NB4 (cell line): ENCODE data around the gene TRAPPC2L.
A peak's percentile ranks its signal among the peaks of the same experiment; 100 is the strongest.

Source experiments
- CTCF ChIP-seq: IDR thresholded peaks from one replicate; pipeline ENCODE4 v1.5.1; 2012; ENCODE audit warnings: low read depth, low read length
- POLR2A ChIP-seq: IDR thresholded peaks from 2 replicates; pipeline ENCODE4 v1.6.1; 2011; ENCODE audit warnings: mild to moderate bottlenecking; ENCODE audit not compliant: insufficient read length; ENCODE audit errors: extremely low read depth

- TF ChIP-seq CTCF (peak; percentile 96), POLR2A (no peak)
Observed at GRCh38 chr16:88815901-88816589, 40.9 kb upstream of the TRAPPC2L start.
